HG02938 (cell line): ENCODE measurements around the gene DOCK6.
"Not testable (repeated sequence)": the region's sequence is repeated elsewhere in the genome, so short reads cannot be mapped to it uniquely, and the experiment has no call there.

Source experiments
- ATAC-seq: cut with Tn5 transposase; IDR thresholded peaks from one replicate; pipeline ENCODE4 v1.9.1; 2021; ENCODE audit warnings: mild to moderate bottlenecking, moderate library complexity; ENCODE audit not compliant: unreplicated experiment

DOCK6 gene

GRCh38 chr19:11176466-11177193 is 85.7 kb downstream of the DOCK6 start:
- ATAC-seq = no peak

GRCh38 chr19:11175920-11176319 is 86.4 kb downstream of the DOCK6 start:
- no peak for ATAC-seq

- ATAC-seq = no peak
These were observed 88.0 kb downstream of the DOCK6 start for GRCh38 chr19:11174336-11174735.

GRCh38 chr19:11173516-11174155 is 88.7 kb downstream of the DOCK6 start:
- ATAC-seq = no peak

- ATAC-seq = no peak
These were observed 89.7 kb downstream of the DOCK6 start for GRCh38 chr19:11172576-11172975.

- ATAC-seq = no peak
These were observed 91.2 kb downstream of the DOCK6 start for GRCh38 chr19:11171144-11171543.

- no peak for ATAC-seq
These were observed 92.2 kb downstream of the DOCK6 start for GRCh38 chr19:11169896-11170678.

GRCh38 chr19:11168568-11168967 is 93.8 kb downstream of the DOCK6 start:
- no peak for ATAC-seq

- no peak for ATAC-seq
These were observed 95.8 kb downstream of the DOCK6 start for GRCh38 chr19:11166281-11167142.

GRCh38 chr19:11165486-11166030 is 96.8 kb downstream of the DOCK6 start:
- no peak for ATAC-seq

- ATAC-seq = no peak
These were observed 97.4 kb downstream of the DOCK6 start for GRCh38 chr19:11164879-11165406.

GRCh38 chr19:11164296-11164695 is 98.0 kb downstream of the DOCK6 start:
- no peak for ATAC-seq

GRCh38 chr19:11160440-11160768 is 101.9 kb downstream of the DOCK6 start:
- ATAC-seq = not testable (repeated sequence)

- no peak for ATAC-seq
These were observed 102.5 kb downstream of the DOCK6 start for GRCh38 chr19:11159598-11160439.

- peak; percentile 95 for ATAC-seq
These were observed 106.8 kb downstream of the DOCK6 start, which contains the start of gene SPC24 for GRCh38 chr19:11155373-11156120. SPC24 (minus strand) TSS chr19:11155782; CDS start chr19:11155776, 6 bp downstream.

GRCh38 chr19:11154683-11155047 is 107.7 kb downstream of the DOCK6 start:
- no peak for ATAC-seq

- no peak for ATAC-seq
These were observed 109.8 kb downstream of the DOCK6 start for GRCh38 chr19:11152318-11153062.

GRCh38 chr19:11151181-11151580 is 111.1 kb downstream of the DOCK6 start:
- ATAC-seq = no peak
